Glomerular visceral epithelial cell (primary cell): ENCODE measurements around the gene GTF3C2.
"Not testable (repeated sequence)": the region's sequence is repeated elsewhere in the genome, so short reads cannot be mapped to it uniquely, and the experiment has no call there.

Experiments used
- DNase-seq: peaks from one replicate; pipeline ENCODE4 v3.0.0-alpha.2; 2016; ENCODE audit errors: extremely low spot score

Gene GTF3C2

GRCh38 chr2:27373567-27373966, 17.0 kb upstream of the GTF3C2 start:
- DNase-seq, result no peak

GRCh38 chr2:27372937-27373336, 16.4 kb upstream of the GTF3C2 start:
- no peak for DNase-seq

GRCh38 chr2:27370816-27371620, 14.5 kb upstream of the GTF3C2 start:
- peak; percentile 40 for DNase-seq

- peak; percentile 98 for DNase-seq
Measured at GRCh38 chr2:27370026-27370815, 13.7 kb upstream of the GTF3C2 start, which contains the start of the genes EIF2B4 and SNX17. Gene EIF2B4, minus strand, starts transcription at chr2:27370338. Its CDS starts 24 bp downstream, at chr2:27370314. Gene SNX17, plus strand, starts transcription at chr2:27370616. Its CDS starts 128 bp downstream, at chr2:27370744.

DNA sequence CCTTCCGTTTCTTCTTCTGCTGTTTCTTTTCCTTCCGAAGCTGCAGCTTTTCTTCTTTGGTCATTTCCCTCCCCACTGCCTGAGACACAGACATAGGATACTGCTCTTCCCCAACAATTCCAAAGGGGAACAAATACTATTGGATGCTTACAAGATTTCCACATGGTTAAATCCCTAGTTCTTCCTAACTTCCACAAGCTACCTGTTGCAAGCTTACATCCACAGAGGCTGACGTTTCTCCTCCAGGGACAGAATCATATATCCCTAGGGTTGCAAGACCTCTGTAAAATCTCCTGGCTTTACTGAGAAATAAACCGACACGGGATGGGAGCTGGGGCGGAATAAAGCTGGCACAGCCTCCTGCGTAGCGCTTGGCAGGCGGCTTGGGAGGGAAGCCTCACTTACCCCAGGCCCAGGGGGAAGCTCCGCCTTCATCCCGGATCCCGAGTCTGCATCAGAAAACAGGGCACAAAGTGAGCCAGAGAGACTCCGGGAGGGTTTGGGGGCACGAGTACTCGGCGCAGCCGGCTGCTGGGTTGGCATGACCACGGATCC, 13.0 kb upstream of the GTF3C2 start:
- DNase-seq, result peak; percentile 54

GRCh38 chr2:27363933-27364332, 7.4 kb upstream of the GTF3C2 start:
- no peak for DNase-seq

GRCh38 chr2:27362678-27363420, 6.3 kb upstream of the GTF3C2 start:
- DNase-seq, result no peak

- peak; percentile 53 for DNase-seq
Measured at GRCh38 chr2:27356056-27356381, 545 bp downstream of the GTF3C2 start.

DNA sequence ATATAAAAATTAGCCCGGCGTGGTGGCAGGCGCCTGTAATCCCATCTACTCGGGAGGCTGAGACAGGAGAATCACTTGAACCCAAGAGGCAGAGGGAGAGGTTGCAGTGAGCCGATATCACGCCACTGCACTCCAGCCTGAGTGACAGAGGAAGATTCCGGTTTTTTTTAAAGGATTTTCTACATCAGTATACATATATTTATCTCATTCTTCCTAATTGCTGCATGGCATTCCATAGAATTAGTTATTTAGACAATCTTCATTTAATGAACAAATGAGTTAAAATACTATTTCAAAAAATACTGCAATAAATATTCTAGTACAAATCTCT, 2.0 kb downstream of the GTF3C2 start:
- DNase-seq, result no peak

GRCh38 chr2:27353762-27354596, 2.6 kb downstream of the GTF3C2 start:
- no peak for DNase-seq

GRCh38 chr2:27353386-27353761, 3.2 kb downstream of the GTF3C2 start:
- not testable (repeated sequence) for DNase-seq

DNA sequence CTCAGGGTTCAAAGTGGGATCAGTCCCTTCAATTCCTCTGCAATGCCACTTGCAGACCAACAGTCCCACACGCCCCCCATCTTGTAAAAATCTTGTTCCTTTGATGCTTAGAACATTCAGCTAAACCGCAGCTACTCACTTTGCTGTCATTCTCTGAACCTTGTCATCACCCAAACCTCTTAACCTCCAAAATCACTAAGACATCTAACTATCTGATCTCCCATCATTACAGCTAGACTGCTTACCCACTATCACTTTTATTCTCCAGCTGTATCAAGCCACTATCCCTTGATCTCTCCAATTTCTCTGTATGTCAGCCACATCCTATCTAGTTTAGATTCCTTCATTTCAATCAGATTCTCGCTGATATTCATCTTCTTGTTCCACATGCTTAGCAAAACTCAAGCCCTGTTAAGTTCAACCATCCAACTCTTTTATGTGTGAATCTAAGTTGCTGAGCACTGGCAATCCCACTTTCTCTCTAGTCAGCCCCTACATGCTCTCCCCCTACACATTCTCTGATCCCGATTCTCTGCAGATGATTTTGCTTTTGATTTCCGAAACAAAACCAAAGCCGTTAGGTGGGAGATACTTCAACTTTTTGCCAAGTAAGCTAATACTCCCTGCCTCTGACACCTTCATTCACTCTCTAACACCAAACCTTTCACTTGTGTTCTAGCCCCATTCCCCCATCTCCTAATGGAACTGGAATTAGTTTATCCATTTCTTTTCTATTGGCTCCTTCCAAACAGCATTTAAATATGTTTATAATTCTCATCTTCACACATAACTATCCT, 4.6 kb downstream of the GTF3C2 start:
- DNase-seq, result no peak

DNA sequence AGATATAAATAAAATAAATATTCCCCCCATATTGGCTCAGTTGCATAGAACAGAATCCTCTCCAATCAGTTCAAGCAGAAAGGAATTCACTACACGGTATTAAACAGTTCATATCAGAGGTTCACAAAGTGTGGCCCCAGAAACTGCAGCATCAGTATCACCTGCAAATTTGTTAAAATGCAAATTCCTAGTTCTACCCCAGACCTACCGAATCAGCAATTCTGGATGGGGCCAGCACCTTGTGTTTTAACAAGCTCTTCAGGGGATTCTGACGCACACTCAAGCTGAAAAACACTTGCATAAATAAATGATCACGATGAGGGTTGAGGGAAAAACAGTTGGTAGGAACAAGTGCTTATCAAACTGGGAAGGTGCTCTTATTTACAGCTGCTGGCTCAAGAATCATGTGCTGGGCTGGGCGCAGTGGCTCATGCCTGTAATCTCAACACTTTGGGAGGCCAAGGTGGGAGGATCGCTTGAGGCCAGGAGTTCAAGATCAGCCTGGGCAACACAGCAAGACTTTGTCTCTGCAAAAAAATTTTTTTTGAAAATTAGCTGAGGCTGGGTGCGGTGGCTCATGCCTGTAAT, 6.4 kb downstream of the GTF3C2 start:
- DNase-seq, result no peak

DNA sequence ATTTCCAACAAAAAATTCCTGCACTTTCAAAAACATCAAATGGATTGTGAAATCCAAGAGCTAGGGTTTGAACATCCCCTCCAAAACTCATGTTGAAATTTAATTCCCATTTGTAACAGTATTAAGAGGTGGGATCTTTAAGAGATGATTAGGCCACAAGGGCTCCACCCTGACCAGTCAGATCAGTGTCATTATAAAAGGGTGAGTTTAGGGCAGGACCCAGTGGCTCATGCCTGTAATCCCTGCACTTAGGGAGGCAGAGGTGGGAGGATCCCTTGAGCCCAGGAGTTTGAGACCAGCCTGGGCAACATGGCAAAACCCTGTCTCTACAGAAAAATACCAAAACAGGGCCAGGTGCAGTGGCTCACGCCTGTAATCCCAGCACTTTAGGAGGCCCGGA, 8.9 kb downstream of the GTF3C2 start:
- DNase-seq, result no peak

GRCh38 chr2:27336173-27336572, 20.4 kb downstream of the GTF3C2 start:
- no peak for DNase-seq

- no peak for DNase-seq
Measured at GRCh38 chr2:27335311-27335710, 21.3 kb downstream of the GTF3C2 start.

- no peak for DNase-seq
Measured at GRCh38 chr2:27324720-27325119, 31.8 kb downstream of the GTF3C2 start.

DNA sequence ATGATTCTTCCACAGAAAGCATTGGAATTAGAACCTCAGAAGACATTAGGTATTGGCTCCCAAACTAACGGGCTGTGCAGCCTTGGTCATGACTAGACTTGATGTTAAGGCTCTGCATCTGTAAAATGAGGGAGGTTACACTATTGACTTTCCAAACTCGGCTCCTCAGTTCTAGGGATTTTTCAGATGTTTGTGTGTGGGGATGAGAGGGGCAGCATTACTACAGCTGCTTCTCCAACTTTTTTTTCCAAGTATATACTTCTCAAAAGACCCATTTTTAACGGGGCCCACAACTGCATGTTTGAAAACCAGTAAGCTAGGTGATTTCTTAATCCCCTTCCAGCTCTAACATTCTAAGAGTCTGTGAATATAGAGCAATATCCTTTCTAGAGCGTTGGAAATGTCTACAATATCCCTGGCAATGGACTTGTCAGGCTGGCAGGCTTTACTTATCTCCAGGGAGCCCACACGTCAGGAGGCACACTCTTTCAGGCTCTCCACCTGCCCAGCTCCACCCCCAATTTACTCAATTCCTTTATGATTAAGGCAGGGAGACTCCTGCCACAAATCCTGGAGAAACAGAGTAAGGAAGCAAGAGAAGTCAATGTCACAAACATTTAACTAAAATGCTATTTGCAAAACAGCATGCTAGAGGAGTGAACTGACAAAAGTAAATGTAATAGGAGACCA, 32.8 kb downstream of the GTF3C2 start:
- DNase-seq, result peak; percentile 8
